ENCODE data around the gene DDX11.
"Not testable (repeated sequence)": the region's sequence is repeated elsewhere in the genome, so short reads cannot be mapped to it uniquely, and the experiment has no call there.

The DDX11 gene

DNA sequence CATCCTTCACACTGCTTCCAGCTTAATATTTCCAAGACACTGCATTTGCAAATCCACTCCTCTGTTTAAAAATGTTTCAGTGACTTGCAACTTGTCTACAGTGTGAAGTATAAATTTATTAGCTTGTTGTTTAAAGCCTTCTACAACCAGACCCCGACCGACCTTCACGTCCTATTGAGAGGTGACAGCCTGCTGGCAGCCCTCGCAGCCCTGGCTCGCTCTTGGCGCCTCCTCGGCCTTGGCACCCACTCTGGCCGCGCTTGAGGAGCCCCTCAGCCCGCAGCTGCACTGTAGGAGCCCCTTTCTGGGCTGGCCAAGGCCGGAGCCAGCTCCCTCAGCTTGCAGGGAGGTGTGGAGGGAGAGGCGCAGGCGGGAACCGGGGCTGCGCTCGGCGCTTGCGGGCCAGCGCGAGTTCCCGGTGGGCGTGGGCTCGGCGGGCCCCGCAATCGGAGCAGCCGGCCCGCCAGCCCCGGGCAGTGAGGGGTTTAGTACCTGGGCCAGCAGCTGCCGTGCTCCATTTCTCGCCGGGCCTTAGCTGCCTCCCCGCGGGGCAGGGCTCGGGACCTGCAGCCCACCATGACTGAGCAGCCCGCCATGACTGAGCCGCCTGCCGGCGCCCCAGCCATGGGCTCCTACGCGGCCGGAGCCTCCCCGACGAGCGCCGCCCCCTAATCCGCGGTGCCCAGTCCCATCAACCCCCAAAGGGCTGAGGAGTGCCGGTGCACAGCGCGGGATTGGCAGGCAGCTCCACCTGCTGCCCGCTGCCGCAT, 2.5 kb upstream of the DDX11 start:
- DNase-seq, result not testable (repeated sequence)

DNA sequence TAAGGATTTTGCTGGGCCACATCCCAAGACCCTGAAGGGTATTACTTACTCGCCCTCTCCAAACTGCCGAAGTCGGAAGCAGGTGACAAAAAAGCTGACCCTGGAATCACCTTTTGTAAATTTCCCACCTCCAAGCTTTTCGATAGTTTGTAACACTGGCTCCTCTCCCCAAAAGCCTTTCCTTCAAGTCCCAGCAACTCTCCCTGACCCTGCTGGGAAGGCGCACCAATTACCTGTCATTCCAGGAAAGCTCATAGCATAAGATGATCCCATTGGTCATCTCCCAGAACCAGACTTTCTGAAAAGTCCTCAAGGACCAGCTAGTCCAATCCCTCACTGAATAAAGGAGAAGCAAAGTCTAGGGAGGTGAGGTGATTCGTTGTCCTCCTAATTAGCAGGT, 698 bp upstream of the DDX11 start:
- not testable (repeated sequence) for DNase-seq

DNA sequence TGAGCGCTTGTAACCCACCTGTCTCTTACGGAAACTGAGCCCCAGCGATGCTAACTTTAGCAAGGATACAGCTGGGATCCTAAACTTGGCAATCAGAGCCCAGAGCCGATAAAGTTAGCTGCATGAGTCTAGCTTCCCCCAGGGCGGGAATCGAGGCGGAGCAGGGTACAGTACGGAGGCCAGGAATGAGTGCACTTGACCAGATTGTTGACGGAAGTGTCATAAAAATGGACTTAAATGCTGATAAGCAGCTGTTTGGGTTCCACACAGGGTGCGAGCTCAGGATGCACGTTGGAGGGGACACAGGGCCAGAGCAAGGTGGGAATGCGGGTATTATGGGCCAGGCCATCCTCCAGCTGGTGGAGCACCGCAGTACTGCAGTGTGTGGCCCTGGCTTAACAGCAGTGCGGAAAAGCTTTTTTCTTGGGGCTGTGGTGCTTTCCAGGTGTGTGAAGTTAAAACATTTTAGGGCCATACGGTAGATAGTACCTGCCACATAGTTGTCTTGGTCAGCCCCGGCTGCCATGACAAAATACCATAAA, 744 bp downstream of the DDX11 start:
- DNase-seq, result not testable (repeated sequence)

DNA sequence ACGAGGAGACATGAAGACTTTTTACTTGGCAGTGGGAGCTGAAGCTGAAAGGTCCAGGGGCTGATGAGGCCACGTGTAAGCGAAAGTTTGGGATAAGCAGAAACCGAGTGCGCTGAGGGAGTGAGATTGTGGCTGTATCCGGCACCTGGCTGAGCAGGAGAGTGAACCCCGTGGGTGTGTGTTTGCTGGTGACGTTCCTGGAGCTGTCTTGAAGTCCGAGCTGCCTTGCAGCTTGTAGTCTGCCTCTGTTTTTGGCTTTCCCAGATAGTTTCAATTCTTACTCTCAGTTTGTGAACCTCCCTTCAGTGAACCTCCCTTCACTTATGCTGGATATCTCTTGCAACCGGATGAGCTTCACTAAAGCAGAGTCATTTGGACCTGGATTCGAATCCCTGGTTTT, 2.5 kb downstream of the DDX11 start:
- DNase-seq, result not testable (repeated sequence)

- not testable (repeated sequence) for DNase-seq
These were observed 3.4 kb downstream of the DDX11 start for GRCh38 chr12:31077095-31077494.

DNA sequence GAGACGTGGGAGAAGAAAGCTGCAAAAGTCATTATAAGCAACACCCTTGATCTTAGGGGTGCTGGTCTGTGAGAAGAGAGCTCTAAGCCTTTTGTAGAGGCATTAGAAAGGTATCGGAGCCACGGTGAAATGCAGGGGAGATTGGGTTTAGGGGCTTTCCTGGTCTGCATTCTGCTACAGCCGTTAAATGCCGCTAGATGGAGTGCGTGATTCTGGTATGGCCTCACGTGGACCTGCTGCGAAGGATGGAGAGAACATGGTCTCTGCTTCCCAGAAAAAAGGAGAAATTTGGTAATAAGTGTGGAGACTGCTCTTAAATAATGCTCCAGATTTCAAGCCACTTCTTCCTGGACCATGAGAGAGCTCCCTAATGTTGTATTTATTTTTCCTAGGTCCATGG, 4.3 kb downstream of the DDX11 start:
- not testable (repeated sequence) for DNase-seq

DNA sequence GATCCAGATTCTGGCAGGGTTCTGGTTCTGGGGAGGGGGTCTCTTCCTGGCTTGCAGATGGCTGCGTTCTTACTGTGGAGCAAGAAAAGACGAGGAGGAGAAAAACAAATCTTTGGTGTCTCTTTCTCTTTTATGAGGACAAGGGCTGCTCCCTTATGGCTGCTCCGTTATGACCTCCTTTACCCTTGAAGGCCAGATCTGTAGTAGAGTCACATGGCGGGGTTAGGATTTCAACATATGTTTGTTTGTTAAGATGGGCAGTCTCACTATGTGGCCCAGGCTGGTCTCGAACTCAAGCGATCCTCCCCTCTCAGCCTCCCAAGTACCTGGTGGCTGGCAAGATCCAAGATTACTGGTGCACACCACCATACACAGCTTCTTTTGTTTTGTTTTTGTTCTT, 5.8 kb downstream of the DDX11 start:
- DNase-seq, result not testable (repeated sequence)

- DNase-seq, result not testable (repeated sequence)
These were observed 6.6 kb downstream of the DDX11 start for GRCh38 chr12:31080221-31080620.

DNA sequence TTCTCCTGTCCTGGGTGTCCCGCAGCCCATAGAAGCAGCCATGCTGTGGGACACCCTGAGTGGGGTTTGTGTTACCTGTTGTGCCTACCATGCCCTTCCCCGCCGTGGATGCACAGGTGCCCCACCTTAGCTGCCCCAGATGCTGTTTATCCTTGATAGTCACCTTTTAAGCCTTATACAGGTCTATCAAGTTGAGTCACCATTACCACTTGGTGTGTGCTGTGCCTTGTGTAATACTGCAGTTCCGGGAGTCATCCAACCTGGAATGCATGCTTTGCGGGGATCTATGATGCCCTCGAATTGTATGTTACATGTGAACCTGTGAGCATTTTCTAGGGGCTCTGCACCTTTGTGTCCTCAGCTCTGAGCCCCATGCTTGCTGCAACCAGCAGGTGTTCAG, 7.6 kb downstream of the DDX11 start:
- DNase-seq, result not testable (repeated sequence)

GRCh38 chr12:31084241-31084640, 10.6 kb downstream of the DDX11 start:
- not testable (repeated sequence) for DNase-seq

- DNase-seq, result not testable (repeated sequence)
These were observed 12.4 kb downstream of the DDX11 start for GRCh38 chr12:31086032-31086431.

DNA sequence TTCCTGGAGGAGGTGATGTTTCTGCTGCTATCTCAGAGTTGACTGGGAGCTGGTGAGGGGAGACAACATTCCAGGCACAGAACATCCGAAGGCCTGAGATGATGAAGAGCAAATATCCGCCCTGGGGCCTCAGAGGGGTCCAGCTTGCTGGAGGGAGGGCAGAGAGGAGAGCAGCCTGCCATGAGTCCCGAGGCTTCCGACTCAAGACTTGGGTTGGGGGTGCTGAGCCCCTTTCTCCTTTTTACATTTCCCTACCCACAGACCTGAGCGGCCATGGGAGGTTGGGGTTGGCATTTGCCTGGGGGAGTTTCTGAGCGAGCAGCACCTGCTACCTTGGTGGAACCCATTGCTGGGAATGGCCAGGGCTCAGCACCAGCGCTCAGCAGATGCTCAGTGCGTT, 13.8 kb downstream of the DDX11 start:
- not testable (repeated sequence) for DNase-seq

GRCh38 chr12:31087956-31088355, 14.3 kb downstream of the DDX11 start:
- not testable (repeated sequence) for DNase-seq

DNA sequence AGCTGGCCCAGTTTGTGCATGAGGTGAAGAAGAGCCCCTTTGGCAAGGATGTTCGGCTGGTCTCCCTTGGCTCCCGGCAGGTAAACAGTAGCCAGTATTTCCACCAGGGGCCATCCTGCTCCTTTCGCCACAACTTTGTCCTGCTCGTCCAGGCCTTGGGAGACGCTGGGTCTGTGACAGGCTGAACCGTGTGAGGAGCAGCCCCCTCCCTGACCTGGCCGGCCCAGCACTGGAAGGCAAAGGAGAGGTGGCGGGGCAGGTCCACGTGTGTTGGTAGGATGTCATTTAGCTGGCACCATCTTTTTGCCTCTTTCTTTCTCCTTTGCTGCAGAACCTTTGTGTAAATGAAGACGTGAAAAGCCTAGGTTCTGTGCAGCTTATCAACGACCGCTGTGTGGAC, 15.4 kb downstream of the DDX11 start:
- DNase-seq, result no peak

DNA sequence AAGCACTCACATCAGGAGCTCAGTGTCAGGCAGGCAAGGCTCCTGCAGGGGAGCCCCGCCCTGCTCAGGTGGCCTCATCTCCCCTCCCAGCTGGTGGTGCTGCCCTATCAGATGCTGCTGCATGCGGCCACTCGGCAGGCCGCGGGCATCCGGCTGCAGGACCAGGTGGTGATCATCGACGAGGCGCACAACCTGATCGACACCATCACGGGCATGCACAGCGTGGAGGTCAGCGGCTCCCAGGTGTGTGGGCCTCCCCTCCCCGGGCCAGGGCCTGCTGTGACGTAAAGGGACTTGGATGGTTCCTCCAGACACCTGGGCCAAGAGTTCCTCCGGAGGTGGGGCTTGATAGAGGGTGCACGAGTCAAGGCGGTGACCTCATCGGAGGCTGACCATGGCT, 18.0 kb downstream of the DDX11 start:
- not testable (repeated sequence) for DNase-seq

DNA sequence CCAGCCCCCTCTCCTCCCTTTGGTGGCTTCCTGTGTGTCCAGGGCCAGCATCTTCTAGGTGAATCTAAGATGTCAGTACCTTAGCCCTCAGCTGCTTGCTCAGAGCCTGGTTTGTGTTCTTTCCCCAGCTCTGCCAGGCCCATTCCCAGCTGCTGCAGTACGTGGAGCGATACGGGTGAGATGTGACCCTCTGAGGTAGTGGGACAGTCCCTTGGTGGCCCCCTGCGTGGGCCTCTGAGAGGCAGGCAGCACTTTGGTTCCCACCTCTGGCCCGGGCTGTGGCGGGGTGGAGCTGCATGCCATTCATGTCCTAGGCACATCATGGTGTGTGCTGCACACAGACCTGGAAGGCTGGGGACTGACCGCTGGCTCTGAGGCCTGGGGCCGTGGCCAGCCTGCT, 19.1 kb downstream of the DDX11 start:
- DNase-seq, result not testable (repeated sequence)

GRCh38 chr12:31095080-31095860, 21.6 kb downstream of the DDX11 start:
- not testable (repeated sequence) for DNase-seq

DNA sequence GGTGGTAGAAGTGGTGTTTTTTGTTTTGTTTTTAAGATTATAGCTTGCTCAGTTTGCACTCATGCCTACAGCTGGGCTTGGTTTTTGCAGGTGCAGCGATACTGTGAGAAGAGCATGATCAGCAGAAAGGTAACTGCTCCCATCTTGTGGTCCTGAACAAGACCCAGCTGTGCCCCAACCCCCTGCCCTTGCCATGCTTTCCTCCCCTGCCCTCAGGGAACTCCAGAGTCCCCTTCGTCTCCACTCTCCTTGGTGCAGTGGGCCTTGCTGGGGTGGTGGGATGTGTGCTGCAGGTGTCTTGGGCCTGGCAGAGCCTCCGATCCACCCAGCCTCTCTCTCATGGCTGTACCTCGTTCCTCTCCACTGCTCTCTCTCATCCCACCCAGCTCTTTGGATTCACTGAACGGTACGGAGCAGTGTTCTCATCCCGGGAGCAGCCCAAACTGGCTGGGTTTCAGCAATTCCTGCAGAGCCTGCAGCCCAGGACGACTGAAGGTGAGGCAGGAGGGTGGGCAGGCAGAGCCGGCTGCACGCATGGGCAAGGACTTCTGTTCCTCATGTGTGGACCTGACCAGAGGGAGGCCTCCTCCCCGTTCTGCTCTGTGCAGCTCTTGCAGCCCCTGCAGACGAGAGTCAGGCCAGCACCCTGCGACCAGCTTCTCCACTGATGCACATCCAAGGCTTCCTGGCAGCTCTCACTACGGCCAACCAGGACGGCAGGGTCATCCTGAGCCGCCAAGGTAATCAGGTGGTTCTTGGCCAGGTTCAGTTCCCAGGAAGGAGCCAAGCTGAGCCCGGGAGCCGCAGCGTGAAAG, 22.8 kb downstream of the DDX11 start:
- DNase-seq, result not testable (repeated sequence)

DNA sequence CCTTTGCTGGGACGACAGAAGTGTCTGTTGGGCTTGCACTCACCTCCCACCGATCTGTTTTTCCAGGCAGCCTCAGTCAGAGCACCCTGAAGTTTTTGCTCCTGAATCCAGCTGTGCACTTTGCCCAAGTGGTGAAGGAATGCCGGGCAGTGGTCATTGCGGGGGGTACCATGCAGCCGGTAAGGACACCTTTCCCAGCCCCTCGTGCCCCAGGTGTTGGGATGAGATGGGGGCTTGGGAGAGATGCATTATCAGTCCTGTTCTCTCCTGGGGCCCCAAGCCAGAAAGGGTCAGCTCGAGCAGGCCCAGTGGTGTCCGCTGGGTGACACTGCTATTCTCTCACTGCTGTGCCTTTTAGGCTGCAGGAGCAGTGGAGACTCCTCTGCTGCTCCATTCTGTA, 24.2 kb downstream of the DDX11 start:
- not testable (repeated sequence) for DNase-seq

GRCh38 chr12:31098363-31098762, 24.7 kb downstream of the DDX11 start:
- not testable (repeated sequence) for DNase-seq

DNA sequence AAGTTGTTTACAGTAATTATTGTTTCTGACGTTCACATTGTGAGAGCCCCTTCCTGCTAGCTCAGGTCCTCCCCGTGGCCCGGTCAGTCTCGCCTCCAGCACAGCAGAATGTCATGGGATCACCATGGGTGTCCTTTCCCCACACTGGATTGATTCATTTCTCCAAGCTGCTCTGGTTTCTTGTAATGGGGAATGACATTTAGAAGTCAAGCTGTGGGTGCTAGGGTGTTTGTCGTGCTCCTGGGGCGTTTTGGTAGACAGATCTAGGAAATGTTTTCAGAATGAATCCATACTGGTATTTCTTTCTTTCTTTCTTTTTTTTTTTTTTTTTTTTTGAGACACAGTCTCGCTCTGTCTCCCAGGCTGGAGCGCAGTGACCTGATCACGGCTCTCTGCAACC, 25.1 kb downstream of the DDX11 start:
- DNase-seq, result not testable (repeated sequence)

DNA sequence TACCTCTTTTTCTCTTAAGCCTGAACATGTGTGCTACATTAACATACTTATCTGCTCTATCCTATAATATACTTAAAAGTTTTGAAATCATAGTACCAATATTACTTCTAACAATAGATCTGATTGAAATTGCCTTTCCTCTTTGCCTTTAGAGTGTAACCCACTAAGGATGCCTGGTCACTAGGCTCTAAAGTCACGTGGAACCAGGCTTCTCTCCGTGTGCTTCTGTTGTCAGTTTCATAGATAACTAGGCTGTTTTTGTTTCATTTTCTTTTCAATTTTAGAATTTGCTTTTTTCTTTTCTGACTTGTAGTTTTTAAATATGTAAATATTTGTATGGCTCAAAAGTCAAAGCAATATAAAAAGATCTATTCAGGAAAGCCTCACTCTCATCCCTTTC, 25.8 kb downstream of the DDX11 start:
- DNase-seq, result not testable (repeated sequence)
